ENCODE results near the gene ST3GAL5.
"Not testable (repeated sequence)": the region's sequence is repeated elsewhere in the genome, so short reads cannot be mapped to it uniquely, and the experiment has no call there.

The ST3GAL5 gene

GRCh38 chr2:85933753-85934594 lies 45.2 kb upstream of the ST3GAL5 start:
- no peak overlapping the region for H3K27ac ChIP-seq
- no peak for TF ChIP-seq CTCF (conservative IDR thresholded peaks at IDR 0.05)

- not testable (repeated sequence) for H3K27ac ChIP-seq
Observed at GRCh38 chr2:85931151-85931550, 42.4 kb upstream of the ST3GAL5 start.

- H3K27ac ChIP-seq = no peak overlapping the region
- TF ChIP-seq CTCF (conservative IDR thresholded peaks at IDR 0.05) = no peak
Observed at GRCh38 chr2:85930129-85931124, 41.6 kb upstream of the ST3GAL5 start.

- no peak for TF ChIP-seq CTCF (conservative IDR thresholded peaks at IDR 0.05)
- H3K27ac ChIP-seq = no peak overlapping the region
Observed at GRCh38 chr2:85929096-85930050, 40.6 kb upstream of the ST3GAL5 start.

GRCh38 chr2:85926931-85927661 lies 38.3 kb upstream of the ST3GAL5 start:
- TF ChIP-seq CTCF (conservative IDR thresholded peaks at IDR 0.05) = no peak
- H3K27ac ChIP-seq = no peak overlapping the region

- H3K27ac ChIP-seq = no peak overlapping the region
- TF ChIP-seq CTCF (conservative IDR thresholded peaks at IDR 0.05) = no peak
Observed at GRCh38 chr2:85926526-85926925, 37.7 kb upstream of the ST3GAL5 start.

GRCh38 chr2:85925216-85925671 lies 36.5 kb upstream of the ST3GAL5 start:
- no peak for TF ChIP-seq CTCF (conservative IDR thresholded peaks at IDR 0.05)
- peak overlapping the region; percentile 49; the same call in 1 of the 2 replicates for H3K27ac ChIP-seq

Measured in VCaP (cell line).